OCI-LY7 (cell line): ENCODE measurements around the gene STX11.

Experiments
- EZH2phosphoT487 ChIP-seq: fragments of 200-600 bp; sonication (generic); IDR thresholded peaks from 2 replicates; pipeline ENCODE4 v1.6.1; 2018; ENCODE audit warnings: low read depth, borderline replicate concordance, mild to moderate bottlenecking, mixed run types, antibody characterized with exemption, low read length, moderate library complexity, mixed read lengths
- TF ChIP-seq, protein P1 (sequence below): fragments of 200-600 bp; sonication (generic); conservative IDR thresholded peaks from 2 replicates; pipeline ENCODE4 v1.5.1; 2014; ENCODE audit warnings: mild to moderate bottlenecking, antibody characterized with exemption, low read length, moderate library complexity, mixed read lengths

DNA sequence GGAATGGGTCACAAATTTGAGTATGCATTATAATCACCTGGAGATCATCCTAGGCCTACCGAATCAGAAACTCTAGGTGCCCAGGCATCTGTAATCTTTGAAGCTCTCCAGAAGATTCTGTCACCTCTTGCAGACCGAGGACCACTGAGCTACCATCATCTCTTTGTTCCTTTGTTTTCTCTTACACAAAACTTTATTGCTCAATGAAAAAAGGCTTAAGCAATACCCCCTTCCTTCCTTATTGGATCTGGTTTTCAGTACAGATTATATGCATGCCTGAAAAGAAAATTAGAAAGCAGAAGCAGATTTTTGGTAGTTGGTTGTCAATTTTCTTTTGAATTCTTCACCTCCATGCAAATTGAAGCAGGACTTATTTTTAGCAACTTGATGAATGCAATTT, 31.3 kb downstream of the STX11 start:
- TF ChIP-seq, protein P1, sequence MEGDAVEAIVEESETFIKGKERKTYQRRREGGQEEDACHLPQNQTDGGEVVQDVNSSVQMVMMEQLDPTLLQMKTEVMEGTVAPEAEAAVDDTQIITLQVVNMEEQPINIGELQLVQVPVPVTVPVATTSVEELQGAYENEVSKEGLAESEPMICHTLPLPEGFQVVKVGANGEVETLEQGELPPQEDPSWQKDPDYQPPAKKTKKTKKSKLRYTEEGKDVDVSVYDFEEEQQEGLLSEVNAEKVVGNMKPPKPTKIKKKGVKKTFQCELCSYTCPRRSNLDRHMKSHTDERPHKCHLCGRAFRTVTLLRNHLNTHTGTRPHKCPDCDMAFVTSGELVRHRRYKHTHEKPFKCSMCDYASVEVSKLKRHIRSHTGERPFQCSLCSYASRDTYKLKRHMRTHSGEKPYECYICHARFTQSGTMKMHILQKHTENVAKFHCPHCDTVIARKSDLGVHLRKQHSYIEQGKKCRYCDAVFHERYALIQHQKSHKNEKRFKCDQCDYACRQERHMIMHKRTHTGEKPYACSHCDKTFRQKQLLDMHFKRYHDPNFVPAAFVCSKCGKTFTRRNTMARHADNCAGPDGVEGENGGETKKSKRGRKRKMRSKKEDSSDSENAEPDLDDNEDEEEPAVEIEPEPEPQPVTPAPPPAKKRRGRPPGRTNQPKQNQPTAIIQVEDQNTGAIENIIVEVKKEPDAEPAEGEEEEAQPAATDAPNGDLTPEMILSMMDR = no peak
- TF ChIP-seq EZH2phosphoT487 = no peak
